Measurements from ENCODE around the gene HDAC7.

Gene HDAC7

GRCh38 chr12:47860279-47860841 lies 40.7 kb upstream of the HDAC7 start:
- Histone ChIP-seq H3K9me3 (ENCODE audit: control insufficient read depth, insufficient read depth, low read length) (no peaks in the 10 kb centered on the region), H3K27ac (ENCODE audit: low read length) (no peak overlapping the region), H3K27me3 (ENCODE audit: control insufficient read depth, insufficient read depth, low read length) (no peaks in the 10 kb centered on the region), H3K4me1 (ENCODE audit: control insufficient read depth, insufficient read depth, low read length) (no peaks in the 10 kb centered on the region), H3K4me3 (ENCODE audit: low read length) (no peak overlapping the region), H3K36me3 (ENCODE audit: control insufficient read depth, insufficient read depth, low read length) (no peaks in the 10 kb centered on the region)
- no CpG with 5 or more reads among the region's 7 CpGs for WGBS (ENCODE audit: insufficient coverage, insufficient read length)
- no peak for DNase-seq (ENCODE audit: low read depth, low spot score)

DNA sequence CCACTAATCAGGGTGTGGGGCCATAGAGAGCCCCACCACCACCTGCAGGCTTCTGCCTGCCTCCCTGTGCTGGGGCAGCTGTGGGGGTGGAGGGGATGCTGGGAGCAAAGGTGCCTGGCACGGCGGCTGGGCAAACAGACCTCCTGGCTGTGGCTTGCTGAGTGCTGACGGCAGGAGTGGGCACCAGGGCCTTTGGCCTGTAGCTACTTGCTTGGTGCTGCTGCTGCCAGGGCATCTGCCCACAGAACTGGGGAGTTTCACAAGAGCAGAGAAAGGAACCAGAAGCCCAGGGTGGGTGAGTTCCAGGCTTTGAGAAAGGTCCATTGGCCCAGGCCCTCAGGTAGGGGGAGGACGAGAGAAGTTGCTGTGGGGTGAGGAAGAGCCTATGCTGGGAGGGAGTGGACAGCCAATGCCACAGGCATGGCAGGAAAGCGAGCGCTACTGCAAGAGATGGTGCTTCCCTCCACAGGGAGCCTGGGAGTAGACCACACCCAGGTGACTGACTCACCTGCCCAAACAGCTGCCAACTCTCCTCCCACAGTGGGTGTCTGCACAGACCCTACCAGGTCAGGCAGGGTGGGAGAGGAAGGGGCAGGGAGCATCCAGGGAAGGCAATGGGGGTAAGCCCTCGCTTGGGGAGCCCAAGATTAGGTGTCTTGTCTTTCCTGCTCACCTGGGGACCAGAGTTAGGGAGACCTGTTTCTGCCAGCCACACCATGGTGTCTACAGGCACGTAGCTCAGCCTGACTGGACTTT lies 39.0 kb upstream of the HDAC7 start:
- DNase-seq (ENCODE audit: low read depth, low spot score), result no peak
- no peaks in the 10 kb centered on the region for H3K36me3 ChIP-seq (ENCODE audit: control insufficient read depth, insufficient read depth, low read length)
- H3K9me3 ChIP-seq (ENCODE audit: control insufficient read depth, insufficient read depth, low read length), result no peaks in the 10 kb centered on the region
- no peak overlapping the region for H3K27ac ChIP-seq (ENCODE audit: low read length)
- H3K27me3 ChIP-seq (ENCODE audit: control insufficient read depth, insufficient read depth, low read length), result no peaks in the 10 kb centered on the region
- H3K4me3 ChIP-seq (ENCODE audit: low read length), result no peak overlapping the region
- H3K4me1 ChIP-seq (ENCODE audit: control insufficient read depth, insufficient read depth, low read length), result no peaks in the 10 kb centered on the region
- WGBS (ENCODE audit: insufficient coverage, insufficient read length), result no CpG with 5 or more reads among the region's 8 CpGs

DNA sequence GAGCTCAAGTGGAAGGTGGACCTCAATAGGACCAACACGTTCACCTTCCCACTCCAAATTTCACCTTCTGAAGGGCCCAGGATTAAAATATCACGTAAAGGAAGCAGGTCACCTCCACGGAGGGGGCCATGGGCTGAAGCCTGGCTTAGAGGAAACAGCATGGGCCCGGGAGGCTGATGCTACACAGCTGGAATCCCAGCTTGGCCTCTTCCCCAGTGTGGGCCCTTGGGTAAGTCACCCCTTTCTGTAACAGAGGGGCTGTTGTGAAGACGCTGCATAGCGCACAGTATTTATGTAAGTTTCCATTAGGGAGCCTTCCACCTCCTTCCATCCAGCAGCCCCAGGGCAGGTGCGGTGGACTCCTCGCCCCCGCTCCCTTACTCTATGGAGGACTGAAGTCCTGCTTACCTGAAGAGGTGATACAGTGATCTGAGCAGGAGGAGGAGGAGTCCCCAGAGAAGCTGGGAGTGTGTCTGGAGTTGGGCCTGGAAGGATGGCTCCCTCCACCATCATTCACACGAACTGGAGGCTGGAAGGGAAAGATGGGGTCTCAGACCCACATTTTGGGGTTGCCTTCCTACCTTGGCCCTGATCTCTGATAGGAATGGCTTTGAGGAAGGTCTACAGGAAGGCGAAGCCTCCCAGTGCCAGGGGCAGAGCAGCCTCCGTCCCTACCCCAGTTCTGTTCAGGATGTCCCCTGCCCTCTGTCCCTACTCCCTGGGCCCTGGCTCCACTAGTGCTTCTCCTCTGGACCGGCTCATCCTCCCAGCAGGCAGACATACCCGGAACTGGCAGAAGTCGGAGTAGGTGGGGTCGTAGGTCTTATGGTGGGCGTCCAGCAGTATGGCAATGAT lies 37.2 kb upstream of the HDAC7 start:
- no peak for DNase-seq (ENCODE audit: low read depth, low spot score)
- Histone ChIP-seq H3K27me3 (ENCODE audit: control insufficient read depth, insufficient read depth, low read length) (no peaks in the 10 kb centered on the region), H3K36me3 (ENCODE audit: control insufficient read depth, insufficient read depth, low read length) (no peaks in the 10 kb centered on the region), H3K27ac (ENCODE audit: low read length) (no peak overlapping the region), H3K4me1 (ENCODE audit: control insufficient read depth, insufficient read depth, low read length) (no peaks in the 10 kb centered on the region), H3K9me3 (ENCODE audit: control insufficient read depth, insufficient read depth, low read length) (no peaks in the 10 kb centered on the region), H3K4me3 (ENCODE audit: low read length) (no peak overlapping the region)
- no CpG with 5 or more reads among the region's 17 CpGs for WGBS (ENCODE audit: insufficient coverage, insufficient read length)

DNA sequence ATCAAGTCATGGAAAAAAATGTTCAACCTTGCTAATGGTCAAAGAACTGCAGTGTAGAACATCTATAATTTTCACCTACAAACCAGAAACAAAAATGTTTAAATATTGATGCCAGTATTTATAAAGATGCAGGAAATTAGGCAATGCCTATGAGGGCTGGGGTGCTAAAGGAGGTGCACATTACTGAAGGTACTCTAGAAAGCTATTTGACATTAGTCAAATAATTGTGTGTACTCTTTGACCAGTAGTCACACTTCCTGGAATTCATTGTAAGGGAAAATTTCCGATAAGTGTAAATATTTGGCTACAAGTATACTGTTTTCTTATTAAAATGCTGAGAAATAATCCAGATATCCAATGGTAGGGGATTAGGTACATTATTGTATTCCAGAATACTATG lies 36.4 kb upstream of the HDAC7 start:
- no peaks in the 10 kb centered on the region for H3K4me1 ChIP-seq (ENCODE audit: control insufficient read depth, insufficient read depth, low read length)
- no peaks in the 10 kb centered on the region for H3K36me3 ChIP-seq (ENCODE audit: control insufficient read depth, insufficient read depth, low read length)
- WGBS (ENCODE audit: insufficient coverage, insufficient read length), result no CpG with 5 or more reads among the region's 1 CpG
- H3K27me3 ChIP-seq (ENCODE audit: control insufficient read depth, insufficient read depth, low read length), result no peaks in the 10 kb centered on the region
- H3K4me3 ChIP-seq (ENCODE audit: low read length), result no peak overlapping the region
- DNase-seq (ENCODE audit: low read depth, low spot score), result no peak
- no peak overlapping the region for H3K27ac ChIP-seq (ENCODE audit: low read length)
- H3K9me3 ChIP-seq (ENCODE audit: control insufficient read depth, insufficient read depth, low read length), result no peaks in the 10 kb centered on the region

DNA sequence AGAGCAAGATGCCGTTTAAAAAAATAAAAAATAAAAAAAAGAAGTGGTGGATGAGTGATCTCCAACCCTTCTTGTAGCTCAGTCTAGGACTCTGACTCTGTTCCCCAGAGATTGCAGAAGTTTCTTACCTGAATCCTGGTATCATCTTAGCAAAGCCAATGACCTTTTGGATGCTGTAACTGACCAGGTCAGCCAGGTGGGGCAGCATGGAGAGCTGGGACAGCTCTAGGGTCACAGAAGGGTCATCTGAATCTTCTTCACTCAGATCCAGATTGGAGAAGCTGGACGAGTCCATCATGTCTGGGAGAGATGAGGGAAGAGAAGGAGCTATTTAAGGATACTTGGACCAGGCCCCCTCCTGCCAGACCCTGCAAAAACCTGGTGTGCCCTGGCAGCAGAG lies 35.8 kb upstream of the HDAC7 start:
- H3K36me3 ChIP-seq (ENCODE audit: control insufficient read depth, insufficient read depth, low read length), result no peaks in the 10 kb centered on the region
- H3K27ac ChIP-seq (ENCODE audit: low read length), result no peak overlapping the region
- 0 out of 2 replicates have a peak, but pooled peaks cover under 1% of the 10 kb centered on the region for H3K4me1 ChIP-seq (ENCODE audit: control insufficient read depth, insufficient read depth, low read length)
- no peak for DNase-seq (ENCODE audit: low read depth, low spot score)
- H3K9me3 ChIP-seq (ENCODE audit: control insufficient read depth, insufficient read depth, low read length), result no peaks in the 10 kb centered on the region
- H3K4me3 ChIP-seq (ENCODE audit: low read length), result no peak overlapping the region
- WGBS (ENCODE audit: insufficient coverage, insufficient read length), result no CpG with 5 or more reads among the region's 2 CpGs
- H3K27me3 ChIP-seq (ENCODE audit: control insufficient read depth, insufficient read depth, low read length), result no peaks in the 10 kb centered on the region

DNA sequence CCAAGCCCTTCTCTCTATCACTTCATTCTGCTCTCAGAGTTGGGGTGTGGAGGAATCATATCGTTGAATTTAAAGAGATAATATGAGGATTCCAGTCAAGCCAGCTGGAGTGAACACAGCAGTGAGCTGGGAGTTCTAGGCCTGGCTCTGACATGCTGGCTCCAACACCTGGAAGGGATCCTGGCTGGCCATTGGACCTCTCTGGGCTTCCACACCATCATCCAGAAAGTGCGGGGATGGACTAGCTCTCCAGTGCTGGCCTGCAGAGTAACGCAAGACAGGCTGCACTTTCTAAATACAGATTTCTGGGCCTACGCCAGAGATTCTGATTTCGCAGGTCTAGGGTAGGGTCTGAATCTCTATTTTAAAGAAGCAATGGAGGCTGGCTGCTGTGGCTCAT lies 34.8 kb upstream of the HDAC7 start:
- Histone ChIP-seq H3K4me1 (ENCODE audit: control insufficient read depth, insufficient read depth, low read length) (0 out of 2 replicates have a peak, but pooled peaks cover 2% of the 10 kb centered on the region), H3K27me3 (ENCODE audit: control insufficient read depth, insufficient read depth, low read length) (no peaks in the 10 kb centered on the region), H3K36me3 (ENCODE audit: control insufficient read depth, insufficient read depth, low read length) (no peaks in the 10 kb centered on the region), H3K27ac (ENCODE audit: low read length) (no peak overlapping the region), H3K4me3 (ENCODE audit: low read length) (no peak overlapping the region), H3K9me3 (ENCODE audit: control insufficient read depth, insufficient read depth, low read length) (no peaks in the 10 kb centered on the region)
- no CpG with 5 or more reads among the region's 5 CpGs for WGBS (ENCODE audit: insufficient coverage, insufficient read length)
- no peak for DNase-seq (ENCODE audit: low read depth, low spot score)

DNA sequence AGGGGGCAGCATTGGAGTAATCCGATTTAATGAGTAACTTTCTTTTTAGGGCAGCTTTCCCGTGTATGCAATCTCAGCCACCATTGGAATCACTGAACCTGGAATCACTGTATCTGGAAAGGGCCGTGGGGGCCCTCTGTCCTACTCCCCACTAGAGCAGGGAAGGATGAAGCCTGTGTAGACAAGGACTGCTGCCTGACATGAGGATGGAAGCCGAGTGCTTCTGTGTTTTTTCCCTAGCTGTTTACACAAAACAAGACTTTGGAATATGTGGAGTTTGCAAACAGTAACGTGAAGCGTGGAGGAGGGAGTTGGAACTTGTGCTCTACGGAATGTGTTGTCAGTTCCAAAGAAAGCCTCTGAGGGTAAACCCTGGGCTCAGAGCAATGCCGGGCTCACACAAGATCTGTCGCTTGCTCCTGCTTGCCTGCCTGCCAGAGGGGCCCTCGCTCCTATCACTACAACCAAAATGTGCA lies 32.4 kb upstream of the HDAC7 start:
- H3K27ac ChIP-seq (ENCODE audit: low read length), result no peak overlapping the region
- WGBS (ENCODE audit: insufficient coverage, insufficient read length), result no CpG with 5 or more reads among the region's 10 CpGs
- no peak overlapping the region for H3K4me3 ChIP-seq (ENCODE audit: low read length)
- 0 out of 2 replicates have a peak, but pooled peaks cover 2% of the 10 kb centered on the region for H3K4me1 ChIP-seq (ENCODE audit: control insufficient read depth, insufficient read depth, low read length)
- DNase-seq (ENCODE audit: low read depth, low spot score), result no peak
- no peaks in the 10 kb centered on the region for H3K36me3 ChIP-seq (ENCODE audit: control insufficient read depth, insufficient read depth, low read length)
- no peaks in the 10 kb centered on the region for H3K9me3 ChIP-seq (ENCODE audit: control insufficient read depth, insufficient read depth, low read length)
- no peaks in the 10 kb centered on the region for H3K27me3 ChIP-seq (ENCODE audit: control insufficient read depth, insufficient read depth, low read length)

DNA sequence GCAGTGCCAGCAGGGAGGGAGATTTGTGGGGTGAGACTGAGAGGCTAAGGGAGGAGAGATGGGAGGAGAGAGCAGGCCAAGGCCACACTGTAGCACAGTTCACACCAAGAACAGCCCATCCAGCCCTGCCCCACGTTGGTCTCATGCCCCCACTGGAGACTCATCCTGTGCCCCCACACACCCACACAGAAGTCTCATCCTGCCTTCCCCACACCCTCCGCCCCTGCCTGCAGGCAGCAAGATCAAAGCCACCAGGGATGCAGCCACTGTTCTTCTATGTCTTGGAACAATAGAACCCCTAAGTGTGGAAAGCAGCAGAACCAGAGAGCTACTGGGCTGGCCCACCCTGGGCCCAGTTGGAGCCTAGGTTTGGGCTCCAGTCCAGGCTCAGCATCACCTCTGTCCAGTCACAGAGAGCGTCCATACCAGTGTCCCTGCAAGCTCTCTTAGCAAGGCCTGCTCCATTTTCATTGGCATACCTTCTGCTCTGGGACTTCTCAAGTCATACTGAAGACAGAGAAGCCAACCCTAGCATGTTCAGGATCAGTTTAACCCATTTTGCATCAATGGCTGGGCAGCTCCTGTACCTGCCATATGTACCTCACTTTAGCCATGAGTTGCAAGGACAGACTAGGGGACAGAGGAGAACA lies 31.7 kb upstream of the HDAC7 start:
- Histone ChIP-seq H3K9me3 (ENCODE audit: control insufficient read depth, insufficient read depth, low read length) (no peaks in the 10 kb centered on the region), H3K27me3 (ENCODE audit: control insufficient read depth, insufficient read depth, low read length) (no peaks in the 10 kb centered on the region), H3K4me3 (ENCODE audit: low read length) (no peak overlapping the region), H3K4me1 (ENCODE audit: control insufficient read depth, insufficient read depth, low read length) (0 out of 2 replicates have a peak, but pooled peaks cover 3% of the 10 kb centered on the region), H3K27ac (ENCODE audit: low read length) (no peak overlapping the region), H3K36me3 (ENCODE audit: control insufficient read depth, insufficient read depth, low read length) (no peaks in the 10 kb centered on the region)
- no CpG with 5 or more reads among the region's 3 CpGs for WGBS (ENCODE audit: insufficient coverage, insufficient read length)
- no peak for DNase-seq (ENCODE audit: low read depth, low spot score)

- Histone ChIP-seq H3K36me3 (ENCODE audit: control insufficient read depth, insufficient read depth, low read length) (no peaks in the 10 kb centered on the region), H3K9me3 (ENCODE audit: control insufficient read depth, insufficient read depth, low read length) (no peaks in the 10 kb centered on the region), H3K27me3 (ENCODE audit: control insufficient read depth, insufficient read depth, low read length) (no peaks in the 10 kb centered on the region), H3K4me1 (ENCODE audit: control insufficient read depth, insufficient read depth, low read length) (0 out of 2 replicates have a peak, but pooled peaks cover 3% of the 10 kb centered on the region), H3K4me3 (ENCODE audit: low read length) (no peak overlapping the region), H3K27ac (ENCODE audit: low read length) (no peak overlapping the region)
- no peak for DNase-seq (ENCODE audit: low read depth, low spot score)
- WGBS (ENCODE audit: insufficient coverage, insufficient read length), result no CpG with 5 or more reads among the region's 12 CpGs
These were observed 30.7 kb upstream of the HDAC7 start for GRCh38 chr12:47850153-47851084.
